NCI-H2081 (cell line): ENCODE measurements around the gene PIKFYVE.
"Not testable (repeated sequence)": the region's sequence is repeated elsewhere in the genome, so short reads cannot be mapped to it uniquely, and the experiment has no call there.

Experiments used
- DNase-seq, 2 experiments: peaks; one replicate each; lab custom pipeline; 2025; lab: John Stamatoyannopoulos, UW

Gene PIKFYVE, protein sequence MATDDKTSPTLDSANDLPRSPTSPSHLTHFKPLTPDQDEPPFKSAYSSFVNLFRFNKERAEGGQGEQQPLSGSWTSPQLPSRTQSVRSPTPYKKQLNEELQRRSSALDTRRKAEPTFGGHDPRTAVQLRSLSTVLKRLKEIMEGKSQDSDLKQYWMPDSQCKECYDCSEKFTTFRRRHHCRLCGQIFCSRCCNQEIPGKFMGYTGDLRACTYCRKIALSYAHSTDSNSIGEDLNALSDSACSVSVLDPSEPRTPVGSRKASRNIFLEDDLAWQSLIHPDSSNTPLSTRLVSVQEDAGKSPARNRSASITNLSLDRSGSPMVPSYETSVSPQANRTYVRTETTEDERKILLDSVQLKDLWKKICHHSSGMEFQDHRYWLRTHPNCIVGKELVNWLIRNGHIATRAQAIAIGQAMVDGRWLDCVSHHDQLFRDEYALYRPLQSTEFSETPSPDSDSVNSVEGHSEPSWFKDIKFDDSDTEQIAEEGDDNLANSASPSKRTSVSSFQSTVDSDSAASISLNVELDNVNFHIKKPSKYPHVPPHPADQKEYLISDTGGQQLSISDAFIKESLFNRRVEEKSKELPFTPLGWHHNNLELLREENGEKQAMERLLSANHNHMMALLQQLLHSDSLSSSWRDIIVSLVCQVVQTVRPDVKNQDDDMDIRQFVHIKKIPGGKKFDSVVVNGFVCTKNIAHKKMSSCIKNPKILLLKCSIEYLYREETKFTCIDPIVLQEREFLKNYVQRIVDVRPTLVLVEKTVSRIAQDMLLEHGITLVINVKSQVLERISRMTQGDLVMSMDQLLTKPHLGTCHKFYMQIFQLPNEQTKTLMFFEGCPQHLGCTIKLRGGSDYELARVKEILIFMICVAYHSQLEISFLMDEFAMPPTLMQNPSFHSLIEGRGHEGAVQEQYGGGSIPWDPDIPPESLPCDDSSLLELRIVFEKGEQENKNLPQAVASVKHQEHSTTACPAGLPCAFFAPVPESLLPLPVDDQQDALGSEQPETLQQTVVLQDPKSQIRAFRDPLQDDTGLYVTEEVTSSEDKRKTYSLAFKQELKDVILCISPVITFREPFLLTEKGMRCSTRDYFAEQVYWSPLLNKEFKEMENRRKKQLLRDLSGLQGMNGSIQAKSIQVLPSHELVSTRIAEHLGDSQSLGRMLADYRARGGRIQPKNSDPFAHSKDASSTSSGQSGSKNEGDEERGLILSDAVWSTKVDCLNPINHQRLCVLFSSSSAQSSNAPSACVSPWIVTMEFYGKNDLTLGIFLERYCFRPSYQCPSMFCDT (N-terminal part only)

DNA sequence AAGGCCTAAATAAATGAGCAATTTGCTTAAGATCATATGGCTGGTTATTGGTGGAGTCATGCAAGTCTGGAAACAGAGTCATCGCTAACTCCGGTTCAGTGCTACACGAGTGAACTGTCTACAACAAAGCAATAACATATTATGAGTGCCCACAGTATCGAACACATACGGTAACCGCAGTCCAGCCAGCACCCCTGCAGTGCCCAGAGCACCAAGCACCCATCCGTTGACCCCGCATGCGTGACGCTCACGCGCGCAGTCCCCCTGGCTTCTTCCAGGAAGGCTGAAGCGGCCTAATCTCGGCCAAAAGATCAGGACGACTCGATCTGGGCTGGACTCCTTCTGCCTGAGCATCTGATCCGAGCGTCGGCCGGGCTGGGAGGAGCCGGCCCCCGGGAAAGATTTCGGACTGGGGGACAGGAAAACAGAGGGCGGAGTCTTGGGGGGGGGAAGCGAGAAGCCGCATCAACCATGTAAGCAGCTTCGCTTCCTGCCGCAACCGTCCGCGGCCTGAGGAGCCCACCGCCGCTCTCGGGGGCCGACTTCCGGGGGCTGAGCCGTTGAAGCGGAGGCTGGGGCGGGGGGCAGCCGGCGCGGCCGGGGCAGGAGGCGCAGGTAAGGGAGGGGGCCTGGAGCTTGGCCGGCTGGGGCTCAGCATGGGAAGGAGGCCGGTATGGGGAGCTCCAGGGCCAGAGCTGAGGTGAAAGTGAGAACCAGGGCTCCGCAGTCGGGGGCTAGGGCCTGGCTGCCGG is at the start of gene PIKFYVE:
PIKFYVE (plus strand) TSS at position 455 of the 752 bp plus-strand sequence. CDS start 5,265 bp downstream, outside the sequence.
- peak; percentile 96 to 99 for DNase-seq

DNA sequence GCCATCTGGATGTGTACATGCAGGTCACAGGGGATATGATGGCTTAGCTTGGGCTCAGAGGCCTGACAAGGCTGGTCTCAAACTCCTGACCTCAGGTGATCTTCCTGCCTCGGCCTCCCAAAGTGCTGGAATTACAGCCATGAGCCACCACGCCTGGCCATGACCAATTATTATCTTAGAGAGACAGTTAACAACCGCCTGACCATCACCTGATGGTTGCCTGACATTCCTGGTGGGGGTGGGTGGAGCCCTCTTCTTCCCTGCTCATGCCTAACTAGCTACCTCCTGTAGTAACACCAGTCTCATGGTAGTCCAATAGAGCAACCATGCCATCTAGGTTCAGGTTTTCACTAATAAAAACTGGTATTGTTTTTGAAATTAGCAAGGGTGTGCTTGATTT is 44.2 kb upstream of the PIKFYVE start:
- not testable (repeated sequence) for DNase-seq

DNA sequence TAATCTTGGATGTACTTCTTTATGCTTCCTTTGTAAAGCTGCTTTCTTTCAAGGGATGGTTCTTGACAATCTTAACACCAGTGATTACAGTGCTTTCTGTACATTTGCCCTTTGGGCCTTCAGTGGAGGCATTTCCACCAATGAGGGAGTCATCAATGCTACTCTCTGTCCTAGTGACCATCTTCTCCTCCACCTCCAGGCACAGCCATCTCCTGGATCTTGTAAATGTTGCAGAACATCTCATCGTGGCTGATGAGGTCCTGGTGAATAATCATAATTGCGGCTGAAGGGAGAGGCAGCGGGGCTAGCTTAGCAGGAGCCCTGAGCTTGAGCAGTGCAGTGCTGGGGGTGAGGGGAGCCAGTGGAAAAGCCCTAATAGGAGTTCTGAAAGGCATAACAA is 43.7 kb upstream of the PIKFYVE start:
- no peak for DNase-seq

DNA sequence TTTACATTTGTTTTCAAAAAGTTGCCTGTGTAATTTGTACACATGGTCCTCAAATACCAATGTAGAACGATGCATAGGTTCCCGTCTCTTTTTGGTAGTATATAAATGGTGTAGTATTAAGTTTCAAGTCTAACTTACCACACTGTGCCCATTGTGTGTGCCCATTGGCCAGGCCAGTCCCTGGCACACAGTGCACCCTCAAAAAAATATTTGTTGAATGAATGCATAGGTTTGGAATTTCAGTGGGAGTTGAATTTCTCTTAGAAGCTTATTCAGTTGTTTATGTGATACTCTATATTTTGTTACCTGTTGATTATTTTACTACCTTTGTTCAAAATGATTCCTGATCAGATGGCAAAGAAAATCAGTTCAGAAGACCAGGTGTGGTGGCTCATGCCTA is 41.3 kb upstream of the PIKFYVE start:
- no peak for DNase-seq

DNA sequence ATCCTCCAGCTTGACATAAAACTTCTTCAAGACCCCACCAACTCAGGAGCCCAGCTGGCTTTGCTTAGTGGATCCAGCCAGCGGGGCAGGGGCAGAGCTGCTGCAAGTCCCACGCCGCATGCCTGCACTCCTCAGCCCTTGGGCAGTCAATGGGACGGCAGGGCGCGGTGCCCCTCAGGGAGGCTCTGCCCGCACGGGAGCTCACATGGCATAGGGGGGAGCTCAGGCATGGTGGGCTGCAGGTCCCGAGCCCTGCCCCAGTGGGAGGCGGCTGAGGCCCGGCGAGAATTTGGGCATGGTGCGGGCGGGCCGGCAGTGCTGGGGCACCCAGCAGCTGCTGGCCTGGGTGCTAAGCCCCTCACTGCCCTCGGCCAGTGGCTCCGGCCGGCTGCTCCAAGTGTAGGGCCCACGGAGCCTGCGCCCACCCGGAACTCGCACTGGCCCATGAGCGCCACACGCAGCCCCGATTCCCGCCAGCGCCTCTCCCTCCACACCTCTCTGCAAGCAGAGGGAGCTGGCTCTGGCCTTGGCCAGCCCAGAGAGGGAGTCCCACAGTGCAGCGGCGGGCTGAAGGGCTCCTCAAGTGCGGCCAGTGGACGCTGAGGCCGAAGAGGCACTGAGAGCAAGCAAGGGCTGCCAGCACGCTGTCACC is 38.3 kb upstream of the PIKFYVE start:
- DNase-seq = no peak

DNA sequence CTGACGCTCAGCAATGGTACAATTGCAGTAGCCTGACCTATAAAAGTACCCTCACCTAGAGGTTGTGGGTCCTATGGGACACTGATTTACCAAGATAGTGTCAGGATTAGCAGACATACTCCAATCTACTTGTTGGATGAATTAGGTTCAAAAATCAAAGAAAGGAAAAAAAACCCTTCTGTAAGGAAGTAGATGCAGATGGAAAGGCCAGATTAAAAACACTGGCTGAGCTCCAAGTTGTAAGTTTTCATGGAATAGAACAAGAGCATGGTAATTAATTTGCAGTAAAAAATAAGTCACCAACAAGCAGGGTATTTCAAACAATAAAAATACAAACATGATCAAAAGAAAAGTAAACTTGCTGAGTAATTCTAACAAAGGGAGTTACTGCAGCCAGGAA is 37.6 kb upstream of the PIKFYVE start:
- no peak for DNase-seq

DNA sequence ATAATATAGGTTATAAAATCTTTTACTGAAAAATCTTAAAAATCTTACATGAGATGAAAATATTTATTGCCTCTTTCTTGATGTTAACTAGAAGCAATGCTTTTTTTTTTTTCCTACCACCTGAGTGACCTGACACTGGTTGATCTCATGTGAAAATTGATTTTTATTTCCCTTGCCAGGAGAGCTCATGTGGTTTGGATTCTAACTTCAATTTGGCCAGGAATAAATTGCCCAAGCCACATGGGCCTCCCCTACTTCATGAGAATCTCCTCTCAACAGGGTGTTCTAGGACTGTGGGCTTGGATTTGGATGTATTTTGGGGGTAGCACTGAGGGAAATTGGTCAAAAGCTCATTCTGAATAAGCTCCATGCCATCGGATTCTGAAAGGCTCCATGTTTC is 31.3 kb upstream of the PIKFYVE start:
- no peak for DNase-seq

DNA sequence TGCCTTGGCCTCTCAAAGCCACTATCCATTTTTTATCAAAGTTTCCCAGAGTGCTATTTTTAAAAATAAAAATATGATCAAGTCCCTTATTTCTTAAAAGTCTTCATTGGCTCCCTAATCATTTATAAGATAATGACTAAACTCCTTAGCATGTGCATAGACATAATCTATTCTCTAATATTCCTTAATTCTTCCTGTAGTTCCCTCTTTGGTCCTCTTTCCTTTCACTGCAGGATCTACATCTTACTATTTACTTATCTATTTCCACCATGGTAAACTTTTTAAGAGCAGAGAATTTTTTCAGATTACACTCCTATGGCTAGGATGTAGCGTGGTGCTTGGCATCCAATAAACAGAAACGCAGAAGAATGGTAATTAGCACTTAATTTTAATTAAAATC is 30.2 kb upstream of the PIKFYVE start:
- no peak for DNase-seq

DNA sequence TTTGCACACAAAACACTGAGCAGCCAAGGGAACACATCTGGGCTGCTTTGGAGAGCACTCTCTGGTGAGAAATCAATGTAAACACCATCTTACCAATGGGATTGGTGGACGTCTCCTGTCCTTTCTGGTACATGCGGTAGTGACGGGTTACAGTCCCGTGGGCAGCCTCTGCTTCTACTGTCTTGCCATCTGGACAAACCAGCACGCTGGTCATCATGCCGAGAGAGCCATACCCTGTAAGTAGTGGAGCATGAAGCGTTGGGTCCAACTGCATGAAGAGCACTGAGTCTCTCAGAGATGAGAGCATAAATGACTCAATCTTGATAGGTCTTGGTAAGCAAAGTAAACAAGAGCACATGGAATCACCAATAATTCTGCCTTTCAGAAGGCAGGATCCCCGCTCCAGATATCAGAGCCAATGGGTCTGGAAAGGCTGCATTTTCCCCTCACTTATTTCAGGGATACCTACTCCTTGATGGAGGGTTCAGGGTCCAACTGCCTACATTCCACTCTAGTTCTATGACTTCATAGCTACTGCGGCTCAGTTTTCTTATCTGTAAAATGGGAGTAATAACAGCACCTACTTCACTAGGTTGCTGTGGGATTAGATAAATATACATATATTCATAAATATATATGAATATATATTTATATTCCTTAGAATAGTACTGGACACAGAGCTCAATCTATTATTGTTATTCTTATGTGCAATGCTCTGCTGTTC is 26.1 kb upstream of the PIKFYVE start:
- no peak for DNase-seq

DNA sequence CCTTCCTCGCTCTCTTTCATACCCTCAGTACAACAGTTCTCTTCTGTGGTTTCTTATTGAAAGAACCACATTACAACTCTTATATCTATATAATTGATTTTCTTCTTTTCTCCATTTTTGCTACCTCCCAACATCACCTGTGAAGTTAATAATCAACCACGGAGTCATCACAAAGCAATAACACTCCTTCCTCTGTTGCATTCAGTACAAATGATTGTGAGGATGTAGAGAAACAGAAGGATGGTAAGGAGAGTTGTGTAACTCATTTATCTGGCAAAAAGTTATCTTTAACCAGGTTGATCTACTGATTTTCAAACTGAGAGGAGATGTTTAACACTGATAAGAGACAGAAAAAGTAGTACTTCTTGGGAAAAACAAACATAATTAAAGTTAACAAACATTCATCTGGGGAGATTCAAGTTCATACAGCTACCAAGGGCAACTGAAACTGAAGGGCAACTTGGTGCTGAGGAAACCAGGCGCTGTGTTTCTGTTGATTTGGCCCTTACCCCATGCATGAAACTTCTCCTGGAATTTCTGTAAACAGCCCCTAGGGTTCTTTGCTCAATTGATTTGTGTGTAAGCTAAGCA is 25.3 kb upstream of the PIKFYVE start:
- no peak for DNase-seq

DNA sequence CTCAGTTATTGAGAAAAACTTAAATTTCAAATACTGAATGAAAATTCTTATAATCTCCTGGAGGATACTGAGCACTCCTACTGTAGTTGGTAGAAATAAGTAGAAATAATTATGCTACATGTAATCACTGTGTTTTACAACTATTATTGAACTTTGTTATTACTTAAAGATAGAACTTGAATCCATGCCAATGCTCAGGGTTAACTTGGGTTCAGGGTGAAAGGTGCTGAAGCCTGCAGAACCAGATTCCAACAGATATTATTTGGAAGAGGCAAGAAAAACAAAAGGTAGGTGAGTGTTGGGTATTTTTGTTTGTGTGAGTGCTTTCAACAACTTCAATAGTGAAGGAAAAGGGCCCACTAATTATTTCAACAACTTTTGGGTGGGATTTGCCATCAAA is 21.6 kb upstream of the PIKFYVE start:
- DNase-seq = no peak

DNA sequence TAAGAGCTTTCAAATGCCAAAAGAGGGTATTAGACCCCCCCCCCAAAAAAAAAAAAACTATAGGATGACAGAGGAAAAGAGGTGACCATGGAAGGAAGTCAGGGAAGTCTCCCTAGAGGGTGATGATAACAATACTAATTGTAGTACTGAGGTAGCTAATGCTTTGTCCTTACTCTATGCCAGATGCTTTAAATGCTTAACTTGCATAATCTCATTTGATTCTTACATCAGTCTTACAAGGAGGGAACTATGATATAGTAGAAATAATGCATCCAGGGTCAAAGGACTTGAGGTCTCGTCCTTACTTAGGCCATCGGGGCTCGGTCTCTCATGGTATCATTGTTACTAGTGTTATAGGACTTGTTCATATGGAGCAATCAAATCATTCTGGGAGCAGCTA is 20.3 kb upstream of the PIKFYVE start:
- DNase-seq = no peak

DNA sequence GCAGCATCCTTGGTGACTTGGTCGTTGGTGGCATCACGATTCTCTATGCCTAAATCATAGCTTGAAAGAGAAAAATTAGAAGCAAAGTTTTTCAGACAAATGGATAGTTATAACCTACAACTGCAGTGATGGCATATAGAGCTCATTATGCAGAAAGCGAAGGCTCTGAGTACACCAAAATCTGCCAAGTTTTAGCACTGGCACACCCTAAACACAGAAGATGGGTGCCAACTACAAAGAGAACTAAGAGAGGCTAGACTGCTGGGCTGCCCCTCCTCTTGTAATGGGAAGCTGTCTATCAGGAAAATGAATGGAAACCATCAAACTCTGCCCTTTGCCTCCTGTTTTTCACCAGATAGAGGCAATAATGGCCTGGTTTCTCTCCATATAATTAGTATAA is 17.5 kb upstream of the PIKFYVE start:
- no peak for DNase-seq

DNA sequence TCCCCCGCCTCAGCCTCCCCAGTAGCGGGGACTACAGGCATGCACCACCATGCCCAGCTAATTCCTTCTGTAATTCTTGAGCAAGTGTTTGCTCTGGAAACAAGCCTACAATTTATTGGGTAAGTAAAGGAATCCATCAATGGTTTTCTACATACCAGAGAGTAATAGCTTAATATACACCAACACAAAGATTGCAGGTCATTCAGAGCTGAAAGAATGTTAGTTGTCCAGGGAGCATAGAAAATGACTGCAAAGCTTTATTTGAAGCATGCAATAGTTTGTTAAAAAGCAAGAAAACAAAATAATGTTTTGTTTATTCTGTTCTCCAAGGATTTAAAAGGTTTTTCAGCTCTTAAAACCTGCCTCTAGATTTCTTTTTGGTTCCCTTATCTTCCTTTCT is 16.8 kb upstream of the PIKFYVE start:
- DNase-seq = no peak

DNA sequence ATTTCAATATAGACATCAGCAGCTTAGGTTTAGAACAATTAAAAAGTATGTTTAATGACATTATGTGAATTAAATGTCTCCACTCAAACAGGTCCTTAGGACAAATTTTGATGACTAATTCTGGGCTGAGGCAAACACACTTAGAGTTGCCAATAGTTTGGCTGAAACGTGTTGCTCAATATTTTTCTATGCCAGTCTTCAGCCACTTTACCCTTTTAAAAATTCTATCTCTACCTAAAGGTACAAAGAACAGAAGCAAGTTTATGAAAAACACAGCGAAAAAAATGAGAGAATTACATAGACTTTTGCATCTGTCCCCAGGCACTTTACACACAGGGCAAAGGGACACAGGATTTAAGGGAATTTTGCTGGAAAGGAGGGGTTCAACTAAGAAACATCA is 15.7 kb upstream of the PIKFYVE start:
- DNase-seq = no peak

DNA sequence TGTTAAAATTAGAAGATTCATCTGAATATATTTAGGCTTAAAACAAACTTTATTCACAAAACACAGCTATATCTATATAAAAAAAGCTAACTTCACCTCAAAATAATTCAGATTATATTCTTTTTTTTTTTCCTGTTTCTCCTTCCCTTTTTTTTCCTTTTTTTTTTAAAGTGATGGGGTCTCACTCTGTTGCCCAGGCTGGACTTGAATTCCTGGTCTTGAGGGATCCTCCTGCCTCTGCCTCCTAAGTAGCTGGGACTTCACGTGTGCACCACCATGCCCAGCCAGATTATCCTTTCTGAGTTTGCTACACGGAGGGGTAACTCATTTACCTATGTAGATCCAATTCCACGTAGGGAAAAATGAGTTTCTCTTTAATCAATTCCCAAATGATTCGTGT is 15.0 kb upstream of the PIKFYVE start:
- DNase-seq = no peak

DNA sequence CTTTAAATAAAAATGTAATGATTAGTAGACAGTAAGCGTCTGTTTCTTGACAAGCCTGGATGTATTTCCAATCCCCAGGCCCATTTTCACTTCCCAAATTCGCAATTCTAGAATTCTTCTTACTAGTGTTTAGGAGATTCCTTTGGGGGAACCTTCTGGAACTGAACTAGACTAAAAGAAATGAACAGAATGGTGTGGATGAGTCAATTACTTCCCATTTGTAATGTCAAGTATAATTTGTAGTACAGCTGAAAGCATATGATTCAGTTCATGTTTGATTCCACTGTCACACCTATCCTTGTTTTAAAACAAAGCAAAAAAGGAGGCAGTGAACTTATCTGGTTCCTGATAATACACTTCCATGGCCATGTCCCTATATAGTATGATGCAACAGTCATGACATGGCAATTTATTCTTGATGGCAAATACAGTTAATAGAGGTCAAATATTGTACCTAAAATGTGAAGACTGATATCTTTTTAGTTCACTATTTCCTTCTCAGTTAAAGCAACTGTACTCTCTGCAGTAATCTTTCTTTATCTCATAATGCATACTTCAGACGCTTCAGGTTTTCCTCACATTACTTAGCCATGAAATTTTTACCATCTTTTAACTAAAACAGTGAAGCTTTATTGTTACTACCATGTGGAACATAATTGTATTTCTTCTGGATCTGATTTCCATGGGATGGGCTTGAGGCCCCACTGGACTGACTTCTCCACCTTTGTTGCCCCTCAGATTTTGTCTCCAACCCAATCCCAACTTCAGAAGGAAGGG is 13.2 kb upstream of the PIKFYVE start:
- DNase-seq = no peak

DNA sequence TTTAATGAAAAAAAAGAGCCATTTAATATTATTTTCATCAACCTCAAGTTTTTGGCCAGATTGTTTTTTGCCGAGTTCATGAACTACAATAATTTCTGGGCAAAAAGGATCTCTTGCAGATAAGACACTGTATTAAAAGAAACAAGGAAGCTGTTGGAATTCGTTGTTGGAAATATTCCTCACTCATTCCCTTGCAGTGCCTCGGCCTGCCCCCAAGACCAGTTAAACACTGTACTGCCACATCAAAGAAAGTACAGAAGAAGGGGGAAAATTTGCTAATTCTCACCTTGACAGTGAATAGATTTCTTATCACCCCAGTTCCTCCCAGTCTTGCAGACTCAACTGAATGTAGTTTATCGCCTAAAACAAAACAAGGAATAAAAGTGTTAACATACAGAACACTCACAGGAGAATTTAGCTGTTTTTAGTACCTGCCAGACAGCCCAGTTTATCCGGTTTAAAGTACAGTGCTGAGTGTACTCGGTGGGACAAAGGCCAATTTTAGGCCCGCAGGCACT is 12.4 kb upstream of the PIKFYVE start:
- no peak for DNase-seq
